ENCODE measurements around the gene SEMA4B. TPM values are rescaled to one million over a fixed set of nuclear protein-coding genes. Genes with fewer than 3 reads are reported as not detected.
A peak's percentile ranks its signal among the peaks of the same experiment; 100 is the strongest.

Gene SEMA4B
- total RNA-seq, 3 donors from 2014 or later: 4.7 to 8.2 (median 7.7) TPM

- ATAC-seq (no peak), DNase-seq (no peak)
- H3K27me3 Mint-ChIP-seq (ENCODE audit: low read depth): no peaks in the 10 kb centered on the region
Observed at GRCh38 chr15:90190606-90191343, 10.4 kb upstream of the SEMA4B start.

GRCh38 chr15:90191344-90191687 lies 9.8 kb upstream of the SEMA4B start:
- DNase-seq: no peak
- no peak for ATAC-seq
- Mint-ChIP-seq H3K4me1 (ENCODE audit: low read depth) (peaks cover 20% of the 10 kb centered on the region), H3K9me3 (no peaks in the 10 kb centered on the region), H3K27me3 (ENCODE audit: low read depth) (no peaks in the 10 kb centered on the region), H3K4me3 (no peak overlapping the region), H3K36me3 (ENCODE audit: insufficient read depth) (no peaks in the 10 kb centered on the region)

More at GRCh38 chr15:90190606-90191343, 10.4 kb upstream of the SEMA4B start:
- H3K36me3 Mint-ChIP-seq (ENCODE audit: insufficient read depth): no peaks in the 10 kb centered on the region
- peaks cover 20% of the 10 kb centered on the region for H3K4me1 Mint-ChIP-seq (ENCODE audit: low read depth)
- no peaks in the 10 kb centered on the region for H3K9me3 Mint-ChIP-seq
- no peak overlapping the region for H3K4me3 Mint-ChIP-seq

DNA sequence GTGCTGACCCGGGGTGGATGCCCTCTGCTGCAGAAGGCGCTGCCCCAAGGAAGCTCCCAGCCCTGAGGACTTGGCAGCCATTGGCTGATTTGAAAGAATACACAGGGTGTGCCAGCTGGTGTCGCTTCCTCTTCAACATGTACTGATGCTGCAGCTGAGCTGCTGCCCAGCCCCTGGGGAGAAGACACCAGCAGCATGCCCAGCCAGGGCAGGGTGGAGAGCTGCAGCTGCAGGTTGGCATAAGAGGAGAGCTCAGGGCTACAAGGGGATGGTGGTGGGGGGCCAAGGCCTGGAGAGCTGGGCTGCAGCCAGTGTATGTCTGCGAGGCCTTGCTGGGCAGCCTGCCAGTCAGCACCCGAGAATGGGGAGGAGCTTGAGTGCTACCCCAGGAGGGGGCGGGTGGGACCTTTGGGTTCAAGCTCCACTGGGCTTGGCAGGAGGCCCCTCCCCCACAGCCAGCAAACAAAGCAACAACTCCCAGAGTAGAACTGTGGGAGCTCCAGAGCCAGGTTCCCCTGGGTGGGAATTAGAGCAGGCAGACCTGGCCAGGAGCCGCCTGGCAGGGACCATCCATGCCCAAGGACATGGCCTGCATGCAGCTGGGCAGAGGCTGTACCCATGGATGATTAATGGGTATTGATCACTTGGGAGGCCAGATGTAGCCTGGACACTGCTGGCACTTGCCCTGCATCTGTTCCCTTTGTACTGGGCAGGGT lies 9.2 kb upstream of the SEMA4B start:
- Mint-ChIP-seq H3K27me3 (ENCODE audit: low read depth) (no peaks in the 10 kb centered on the region), H3K9me3 (no peaks in the 10 kb centered on the region), H3K4me3 (no peak overlapping the region), H3K4me1 (ENCODE audit: low read depth) (peaks cover 20% of the 10 kb centered on the region), H3K36me3 (ENCODE audit: insufficient read depth) (no peaks in the 10 kb centered on the region)
- no peak for DNase-seq
- peak; percentile 46 to 63 for ATAC-seq

GRCh38 chr15:90192961-90193786 lies 8.0 kb upstream of the SEMA4B start:
- H3K27me3 Mint-ChIP-seq (ENCODE audit: low read depth): no peaks in the 10 kb centered on the region
- no peak for ATAC-seq
- peak overlapping the region; percentile 22 for H3K4me3 Mint-ChIP-seq
- no peak for DNase-seq
- H3K4me1 Mint-ChIP-seq (ENCODE audit: low read depth): peaks cover 20% of the 10 kb centered on the region
- H3K36me3 Mint-ChIP-seq (ENCODE audit: insufficient read depth): no peaks in the 10 kb centered on the region
- no peaks in the 10 kb centered on the region for H3K9me3 Mint-ChIP-seq

- no peak for DNase-seq
- Mint-ChIP-seq H3K36me3 (ENCODE audit: insufficient read depth) (no peaks in the 10 kb centered on the region), H3K4me3 (no peak overlapping the region), H3K9me3 (no peaks in the 10 kb centered on the region), H3K27me3 (ENCODE audit: low read depth) (no peaks in the 10 kb centered on the region), H3K4me1 (ENCODE audit: low read depth) (peaks cover 24% of the 10 kb centered on the region)
- no peak for ATAC-seq
Observed at GRCh38 chr15:90194655-90195054, 6.5 kb upstream of the SEMA4B start.

DNA sequence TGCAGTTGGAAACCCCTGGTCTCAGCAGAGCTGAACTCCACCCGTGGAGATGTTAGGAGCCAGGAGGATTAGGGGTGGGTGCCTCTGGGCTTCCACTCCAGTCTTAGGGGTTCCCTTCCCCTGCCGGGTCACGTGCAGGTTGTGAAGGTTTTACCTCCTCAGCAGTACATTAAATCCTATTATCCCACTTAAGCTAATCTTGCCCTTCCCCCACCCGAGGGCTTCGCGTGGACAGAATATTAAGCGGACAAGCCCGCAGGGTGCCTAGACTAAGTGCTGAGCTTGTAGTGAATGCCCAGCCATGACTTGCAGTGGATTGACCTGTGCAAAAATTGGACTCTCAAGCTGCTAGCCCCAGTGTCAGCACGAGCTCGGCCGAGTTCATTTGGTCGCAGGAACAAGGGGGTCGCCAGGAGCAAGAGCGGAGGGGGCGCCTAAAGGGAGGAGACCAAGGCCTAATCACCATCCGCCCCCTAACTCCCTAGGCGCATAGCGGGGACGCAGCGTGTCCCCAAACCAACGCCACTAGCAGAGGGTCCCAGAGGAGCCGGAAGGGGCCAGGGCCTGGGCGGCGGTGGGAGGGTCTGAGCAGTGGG lies 498 bp upstream of the SEMA4B start:
- Mint-ChIP-seq H3K4me1 (ENCODE audit: low read depth) (peaks cover 24% of the 10 kb centered on the region), H3K36me3 (ENCODE audit: insufficient read depth) (no peaks in the 10 kb centered on the region), H3K4me3 (peak overlapping the region; percentile 83), H3K9me3 (no peaks in the 10 kb centered on the region), H3K27me3 (ENCODE audit: low read depth) (no peaks in the 10 kb centered on the region)
- ATAC-seq (no peak), DNase-seq (no peak)

GRCh38 chr15:90201944-90202375 lies 830 bp downstream of the SEMA4B start:
- Mint-ChIP-seq H3K36me3 (ENCODE audit: insufficient read depth) (no peaks in the 10 kb centered on the region), H3K27me3 (ENCODE audit: low read depth) (no peaks in the 10 kb centered on the region), H3K4me1 (ENCODE audit: low read depth) (peaks cover 24% of the 10 kb centered on the region), H3K4me3 (peak overlapping the region; percentile 87), H3K9me3 (no peaks in the 10 kb centered on the region)
- no peak for ATAC-seq
- no peak for DNase-seq

DNA sequence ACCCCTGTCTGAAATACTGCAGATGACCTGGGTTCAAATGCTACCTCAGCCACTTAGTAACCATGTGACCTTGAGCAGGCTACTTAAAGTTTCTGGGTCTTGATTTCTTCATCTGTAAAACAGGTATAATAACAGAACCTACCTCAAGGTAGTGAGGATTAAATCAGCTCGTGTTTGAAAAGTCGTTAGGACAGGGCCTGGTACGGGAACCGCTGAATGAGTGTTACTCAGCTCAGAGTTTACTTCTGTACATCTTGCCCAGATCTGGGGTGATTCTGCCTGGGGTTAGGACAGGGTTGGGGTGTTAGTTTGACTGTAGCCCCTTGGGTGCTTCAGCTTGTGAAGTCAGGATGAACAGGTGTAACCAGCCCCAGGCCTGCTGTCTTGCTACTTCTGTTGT lies 1.8 kb downstream of the SEMA4B start:
- Mint-ChIP-seq H3K27me3 (ENCODE audit: low read depth) (no peaks in the 10 kb centered on the region), H3K4me1 (ENCODE audit: low read depth) (peaks cover 24% of the 10 kb centered on the region), H3K9me3 (no peaks in the 10 kb centered on the region), H3K36me3 (ENCODE audit: insufficient read depth) (no peaks in the 10 kb centered on the region), H3K4me3 (peak overlapping the region; percentile 87)
- no peak for ATAC-seq
- DNase-seq: no peak

GRCh38 chr15:90203473-90203872 lies 2.3 kb downstream of the SEMA4B start:
- no peaks in the 10 kb centered on the region for H3K36me3 Mint-ChIP-seq (ENCODE audit: insufficient read depth)
- ATAC-seq (no peak), DNase-seq (no peak)
- H3K4me1 Mint-ChIP-seq (ENCODE audit: low read depth): peaks cover 23% of the 10 kb centered on the region
- no peaks in the 10 kb centered on the region for H3K9me3 Mint-ChIP-seq
- H3K27me3 Mint-ChIP-seq (ENCODE audit: low read depth): no peaks in the 10 kb centered on the region
- H3K4me3 Mint-ChIP-seq: no peak overlapping the region

DNA sequence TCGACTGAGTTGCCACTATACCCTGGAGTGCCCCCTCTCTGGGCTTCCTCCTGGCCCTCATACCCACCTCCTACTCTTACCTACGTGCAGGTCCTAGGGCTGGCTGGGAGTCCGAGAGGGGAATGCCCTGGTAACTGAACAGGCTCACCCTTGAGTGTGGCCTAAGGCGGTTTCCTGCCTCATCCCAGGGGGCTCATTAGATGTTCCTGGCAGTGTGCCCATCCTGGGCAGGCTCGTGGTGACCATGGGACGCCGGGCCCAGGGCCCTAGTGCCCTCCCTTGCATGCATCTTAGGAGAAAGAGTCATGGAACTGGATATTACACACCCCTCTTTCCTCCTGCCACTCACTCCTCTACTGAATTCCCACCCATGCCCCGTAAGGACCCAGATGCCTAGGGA lies 2.8 kb downstream of the SEMA4B start:
- Mint-ChIP-seq H3K27me3 (ENCODE audit: low read depth) (no peaks in the 10 kb centered on the region), H3K4me3 (no peak overlapping the region), H3K36me3 (ENCODE audit: insufficient read depth) (no peaks in the 10 kb centered on the region), H3K9me3 (no peaks in the 10 kb centered on the region), H3K4me1 (ENCODE audit: low read depth) (peaks cover 24% of the 10 kb centered on the region)
- DNase-seq: no peak
- ATAC-seq: no peak

- ATAC-seq (no peak), DNase-seq (no peak)
- Mint-ChIP-seq H3K27me3 (ENCODE audit: low read depth) (no peaks in the 10 kb centered on the region), H3K36me3 (ENCODE audit: insufficient read depth) (peaks cover 6% of the 10 kb centered on the region), H3K4me3 (no peak overlapping the region), H3K4me1 (ENCODE audit: low read depth) (peaks cover 30% of the 10 kb centered on the region), H3K9me3 (no peaks in the 10 kb centered on the region)
Observed at GRCh38 chr15:90205050-90205848, 4.1 kb downstream of the SEMA4B start.

DNA sequence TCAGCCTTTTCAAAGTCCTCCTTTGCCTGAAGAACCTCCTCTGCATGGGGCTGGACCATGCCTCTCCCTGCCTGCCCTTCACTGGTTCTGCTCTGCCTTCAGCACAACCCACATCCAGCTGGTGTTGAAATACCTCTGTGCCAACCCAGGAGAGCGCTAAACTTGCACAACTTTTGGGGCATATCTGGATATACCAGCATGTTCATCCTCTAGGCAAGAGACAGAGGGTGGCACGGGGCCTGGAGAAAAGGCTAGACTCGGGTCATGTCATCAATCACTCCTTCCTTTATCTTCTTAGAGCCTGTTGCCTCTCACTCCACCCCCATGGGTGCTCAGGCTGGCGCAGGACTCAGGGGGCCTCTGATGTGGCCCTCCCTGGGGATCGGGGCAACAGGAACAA lies 4.8 kb downstream of the SEMA4B start:
- peaks cover 9% of the 10 kb centered on the region for H3K36me3 Mint-ChIP-seq (ENCODE audit: insufficient read depth)
- no peak overlapping the region for H3K4me3 Mint-ChIP-seq
- H3K4me1 Mint-ChIP-seq (ENCODE audit: low read depth): peaks cover 31% of the 10 kb centered on the region
- no peaks in the 10 kb centered on the region for H3K9me3 Mint-ChIP-seq
- H3K27me3 Mint-ChIP-seq (ENCODE audit: low read depth): no peaks in the 10 kb centered on the region
- no peak for ATAC-seq
- no peak for DNase-seq

- peaks cover 37% of the 10 kb centered on the region for H3K4me1 Mint-ChIP-seq (ENCODE audit: low read depth)
- H3K36me3 Mint-ChIP-seq (ENCODE audit: insufficient read depth): peaks cover 9% of the 10 kb centered on the region
- H3K4me3 Mint-ChIP-seq: no peak overlapping the region
- no peaks in the 10 kb centered on the region for H3K9me3 Mint-ChIP-seq
- no peaks in the 10 kb centered on the region for H3K27me3 Mint-ChIP-seq (ENCODE audit: low read depth)
- DNase-seq (no peak), ATAC-seq (no peak)
Observed at GRCh38 chr15:90207252-90207651, 6.1 kb downstream of the SEMA4B start.
